Iris pigment epithelial cell (primary cell): Measurements from ENCODE around the gene ZNF775.

Experiments used
- DNase-seq: peaks from one replicate; pipeline ENCODE4 v3.0.0-alpha.2; 2011; ENCODE audit warnings: low read depth

The ZNF775 gene

DNA sequence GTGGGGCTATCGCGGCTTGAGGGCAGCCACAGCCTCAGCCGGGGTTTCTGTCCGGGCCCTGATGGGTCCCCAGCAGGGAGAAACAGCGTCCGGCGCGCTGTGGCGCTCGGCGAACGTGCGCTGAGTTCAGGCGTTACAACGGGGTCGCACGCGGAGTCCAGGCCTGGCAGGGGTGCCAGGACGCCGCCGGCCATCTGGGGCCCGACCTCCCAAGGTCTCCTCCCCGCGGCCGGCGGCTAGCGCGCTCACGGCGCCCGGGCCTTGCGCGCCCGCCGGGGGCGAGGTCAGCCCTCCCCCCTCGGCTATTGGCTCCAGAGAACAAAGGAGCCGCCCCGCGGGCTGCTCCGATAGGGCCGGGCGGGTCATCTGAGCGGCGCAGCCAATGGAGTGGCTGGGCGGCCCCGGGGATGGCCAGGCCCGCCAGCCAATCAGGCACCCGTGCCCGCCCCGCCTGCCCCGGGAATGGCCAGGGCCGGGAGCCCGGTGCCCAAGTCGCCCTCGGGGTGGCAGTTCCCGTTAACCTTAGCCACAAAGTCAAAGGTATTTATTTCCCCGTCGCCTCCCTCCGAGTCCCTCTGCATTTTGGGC is at the start of gene ZNF775:
Gene ZNF775, plus strand, starts transcription at position 478 of the 588 bp plus-strand sequence. CDS start 9,141 bp downstream, outside the sequence.
- peak; percentile 93 for DNase-seq

DNA sequence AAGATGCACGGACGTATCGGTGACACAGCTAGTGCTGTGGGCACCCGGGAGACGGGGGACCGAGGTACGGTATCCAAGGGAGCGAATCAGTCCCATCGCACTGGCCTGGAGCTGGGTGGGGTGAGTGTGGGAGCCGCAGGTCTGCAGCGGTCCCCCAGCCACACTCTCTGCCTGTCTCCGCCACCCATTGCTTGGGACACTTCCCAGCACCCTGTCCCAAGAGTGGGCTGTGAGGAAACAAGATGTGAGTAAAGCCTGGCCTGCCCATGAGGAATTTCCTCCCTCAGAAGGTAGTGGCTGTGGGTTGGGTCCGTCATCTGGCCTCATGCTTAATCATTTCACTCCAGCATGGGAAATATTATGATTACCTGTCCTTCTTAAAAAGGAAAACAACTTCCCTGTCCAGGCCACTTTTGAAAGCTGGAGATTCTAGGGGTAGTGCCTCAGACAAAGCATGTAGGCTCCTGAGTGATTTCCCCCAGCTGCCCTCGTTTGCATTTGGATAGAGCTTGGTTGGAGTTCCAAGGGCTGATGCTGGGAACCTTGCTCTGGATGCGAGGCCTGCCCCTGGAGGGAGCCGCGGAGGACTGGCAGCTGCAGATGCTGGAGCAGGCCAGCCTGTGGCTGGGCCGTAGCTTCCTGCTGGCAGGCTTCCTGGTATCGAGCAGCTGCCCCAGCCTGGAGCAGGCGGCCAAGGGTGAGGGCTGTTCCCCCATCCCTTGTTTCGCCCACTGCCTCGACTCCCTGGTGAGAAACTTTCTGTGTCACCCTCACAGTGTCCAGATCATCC is 49.6 kb upstream of the ZNF775 start:
- no peak for DNase-seq

DNA sequence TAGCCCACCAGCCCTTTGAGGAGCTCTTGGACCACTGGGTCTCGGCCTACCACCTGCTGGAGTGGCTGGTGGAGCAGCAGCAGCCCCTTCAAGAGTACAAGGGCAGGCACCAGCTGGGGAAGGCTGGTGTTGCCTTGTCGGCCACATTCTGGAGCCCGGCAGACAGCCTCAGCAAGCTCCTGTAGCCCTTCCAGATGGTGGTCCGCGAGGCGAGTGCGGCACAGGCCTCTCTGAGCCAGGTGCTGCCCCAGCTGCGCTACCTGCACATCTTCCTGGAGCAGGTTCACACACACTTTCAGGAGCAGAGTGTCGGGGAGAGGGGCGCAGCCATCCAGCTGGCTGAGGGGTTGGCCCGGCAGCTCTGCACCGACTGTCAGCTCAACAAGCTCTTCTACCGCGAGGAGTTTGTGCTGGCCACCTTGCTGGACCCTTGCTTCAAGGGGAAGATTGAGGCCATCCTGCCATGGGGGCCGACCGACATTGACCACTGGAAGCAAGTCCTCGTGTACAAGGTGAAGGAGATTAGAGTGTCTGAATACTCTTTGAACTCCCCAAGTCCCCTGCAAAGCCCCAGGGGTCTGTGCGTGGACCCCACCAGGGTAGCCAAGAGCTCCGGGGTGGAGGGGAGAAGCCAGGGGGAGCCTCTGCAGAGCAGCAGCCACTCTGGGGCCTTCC is 48.8 kb upstream of the ZNF775 start:
- DNase-seq = no peak

DNA sequence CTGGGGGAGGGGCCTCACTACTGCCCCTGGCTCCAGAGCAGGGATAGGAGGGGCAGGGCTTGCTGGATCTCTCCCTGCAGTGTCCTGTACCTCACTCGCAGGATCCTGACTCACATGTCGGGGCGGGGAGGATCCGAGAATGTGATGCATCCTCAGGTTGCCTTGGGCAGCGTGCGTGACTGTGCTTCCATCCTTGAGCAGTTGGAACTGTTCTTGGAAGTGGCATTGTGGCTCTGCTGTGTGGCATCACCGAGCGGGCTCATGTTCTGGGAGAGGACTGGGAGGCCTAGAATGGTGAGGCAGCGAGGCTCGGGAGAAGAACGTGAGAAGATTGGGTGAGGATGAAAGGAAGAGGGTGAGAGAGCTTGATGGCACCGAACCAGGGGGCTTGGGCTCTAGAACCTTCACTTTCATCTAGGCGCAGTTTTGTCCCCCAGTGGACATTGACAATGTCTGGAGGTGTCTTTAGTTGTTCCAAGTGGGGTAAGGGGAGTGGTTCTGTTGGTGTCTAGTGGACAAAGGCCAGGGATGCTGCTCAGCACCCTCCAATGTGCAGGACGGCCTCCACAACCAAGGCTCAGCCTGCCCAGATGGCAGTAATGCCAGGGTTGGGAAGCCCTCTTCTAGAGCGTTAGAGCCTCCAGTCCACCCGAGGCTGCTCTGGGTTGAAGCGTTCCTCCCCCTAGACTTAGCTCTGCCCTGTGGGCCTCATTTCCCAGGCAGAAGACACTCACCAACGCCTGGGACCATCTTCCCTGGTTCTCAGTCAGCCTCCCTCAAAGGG is 46.1 kb upstream of the ZNF775 start:
- no peak for DNase-seq

DNA sequence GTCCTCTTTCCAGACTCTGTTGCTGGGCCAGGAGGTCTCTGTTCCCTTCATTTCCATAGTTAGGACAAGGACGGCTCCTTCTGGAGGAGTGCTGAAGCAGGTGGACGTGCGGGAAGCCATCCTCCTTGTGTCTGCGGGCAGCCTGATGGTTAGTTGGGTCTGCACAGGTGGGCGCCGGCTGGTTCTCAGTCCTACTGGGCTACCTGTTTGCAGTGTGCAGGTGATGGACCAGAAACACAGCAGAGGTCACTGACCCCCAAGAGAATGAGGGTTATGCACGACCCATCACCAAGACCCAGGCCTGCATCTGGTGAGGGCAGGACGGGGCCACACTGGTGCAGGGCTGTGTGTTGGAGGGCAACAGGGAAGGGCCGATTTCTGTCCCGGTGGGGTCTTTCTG is 45.5 kb upstream of the ZNF775 start:
- DNase-seq = no peak

DNA sequence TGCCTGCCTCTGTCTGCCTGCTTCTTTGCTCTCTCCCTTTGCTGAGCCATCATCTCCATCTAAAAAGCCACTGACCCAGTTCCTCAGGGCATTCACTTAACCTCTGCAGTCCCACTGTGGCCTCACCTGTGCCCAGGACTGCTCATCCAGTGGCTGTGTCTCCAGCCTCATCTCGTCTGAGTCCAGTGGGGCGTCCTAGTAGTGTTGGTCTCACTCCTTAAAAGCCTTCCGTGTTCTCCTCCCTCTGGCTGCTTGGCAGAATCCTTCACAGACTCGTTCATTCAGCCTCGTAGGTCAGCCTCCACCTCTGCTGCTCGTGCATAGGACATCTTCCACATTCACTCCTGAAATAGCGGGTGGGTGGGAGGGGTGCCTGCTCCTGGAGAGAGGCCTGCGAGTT is 45.0 kb upstream of the ZNF775 start:
- no peak for DNase-seq

DNA sequence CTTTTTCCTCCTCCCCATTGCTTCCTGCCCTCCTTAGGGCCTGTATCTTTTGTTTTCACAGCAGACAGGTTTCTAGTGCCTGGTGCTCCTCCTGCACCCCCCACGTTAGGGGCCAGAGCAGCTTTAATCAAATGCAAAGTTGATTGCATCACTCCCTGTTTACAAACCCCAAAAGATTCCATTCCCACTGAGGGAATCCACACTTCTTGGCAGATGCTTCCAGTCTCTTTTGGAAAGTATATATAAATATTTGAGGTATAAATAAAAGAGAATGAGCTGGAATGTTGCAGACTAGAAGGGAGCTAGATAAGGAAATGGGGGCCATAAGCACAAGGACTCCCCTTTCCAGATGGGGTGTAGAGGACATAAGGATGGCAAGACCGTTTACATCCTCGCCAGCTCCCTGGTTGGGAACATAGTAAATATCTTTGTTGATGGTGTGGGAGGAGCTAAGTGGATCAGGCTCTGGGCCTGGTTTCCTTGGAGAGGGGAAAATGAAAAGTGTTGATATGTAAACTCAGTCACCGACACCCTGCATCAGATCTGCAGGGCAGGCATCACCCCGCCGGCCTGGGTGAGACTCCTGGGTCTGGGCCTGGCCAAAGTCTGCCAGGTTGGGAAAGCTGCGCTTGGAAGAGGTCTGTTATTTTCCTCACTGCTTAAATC is 43.9 kb upstream of the ZNF775 start:
- DNase-seq = peak; percentile 78

DNA sequence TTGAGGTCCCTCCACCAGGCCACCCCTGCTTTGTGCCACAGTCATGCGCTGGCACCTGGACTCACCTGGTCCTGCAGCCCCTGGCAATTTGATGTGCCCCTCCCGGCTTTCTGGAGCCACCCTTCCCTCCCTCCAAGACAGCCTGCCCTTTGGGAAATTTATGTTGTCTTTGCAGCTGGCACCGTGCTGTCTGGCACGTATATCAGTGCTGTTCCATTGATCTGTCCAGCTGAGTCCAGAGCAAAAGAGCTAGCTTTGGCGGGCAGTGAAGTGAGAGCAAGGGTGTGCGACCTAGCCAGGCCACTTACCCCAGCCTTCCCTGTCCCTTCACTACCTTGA is 43.4 kb upstream of the ZNF775 start:
- DNase-seq = no peak

DNA sequence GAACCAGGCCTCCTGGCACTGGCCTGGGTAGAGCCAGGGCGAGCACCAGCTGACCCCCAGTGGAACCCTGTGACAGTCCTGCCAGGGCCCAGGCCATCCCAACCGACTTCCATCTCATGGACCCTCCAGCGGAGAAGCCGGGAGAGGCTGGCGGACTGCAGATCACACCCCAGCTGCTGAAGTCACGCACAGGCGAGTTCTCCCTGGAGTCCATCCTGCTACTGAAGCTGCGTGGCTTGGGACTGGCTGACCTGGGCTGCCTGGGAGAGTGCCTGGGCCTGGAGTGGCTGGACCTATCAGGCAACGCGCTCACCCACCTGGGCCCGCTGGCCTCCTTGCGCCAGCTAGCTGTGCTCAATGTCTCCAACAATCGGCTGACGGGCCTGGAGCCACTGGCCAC is 42.4 kb upstream of the ZNF775 start:
- no peak for DNase-seq

DNA sequence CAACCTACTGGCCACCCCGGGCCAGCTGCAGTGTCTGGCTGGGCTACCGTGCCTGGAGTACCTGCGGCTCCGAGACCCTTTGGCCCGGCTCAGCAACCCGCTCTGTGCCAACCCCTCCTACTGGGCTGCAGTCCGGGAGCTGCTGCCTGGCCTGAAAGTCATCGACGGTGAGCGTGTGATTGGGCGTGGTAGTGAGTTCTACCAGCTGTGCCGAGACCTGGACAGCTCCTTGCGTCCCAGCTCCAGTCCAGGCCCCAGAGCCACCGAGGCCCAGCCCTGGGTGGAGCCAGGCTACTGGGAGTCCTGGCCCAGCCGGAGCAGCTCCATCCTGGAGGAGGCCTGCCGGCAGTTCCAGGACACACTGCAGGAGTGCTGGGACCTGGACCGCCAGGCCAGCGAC is 42.0 kb upstream of the ZNF775 start:
- DNase-seq = no peak

DNA sequence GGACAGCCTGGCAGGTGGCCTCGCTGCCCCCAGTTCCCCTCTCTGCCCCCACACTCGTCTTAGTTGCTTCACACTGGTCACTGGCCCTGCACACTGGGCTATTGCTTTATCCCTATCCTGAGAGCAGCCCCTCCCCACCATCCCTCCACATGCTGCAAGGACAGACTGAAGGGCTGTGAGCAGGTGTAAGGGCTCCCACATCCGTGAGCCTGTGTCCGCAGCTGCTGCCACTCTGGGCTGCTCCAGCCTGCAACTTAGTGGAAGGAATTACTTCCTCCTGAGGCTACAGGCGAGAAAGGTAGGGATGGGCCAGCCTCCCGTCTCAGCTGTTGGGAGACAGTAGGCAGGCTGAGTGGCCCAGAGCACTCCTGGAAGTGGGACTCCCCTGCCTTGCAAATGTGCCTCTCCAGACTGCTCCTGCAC is 41.5 kb upstream of the ZNF775 start:
- DNase-seq = no peak

DNA sequence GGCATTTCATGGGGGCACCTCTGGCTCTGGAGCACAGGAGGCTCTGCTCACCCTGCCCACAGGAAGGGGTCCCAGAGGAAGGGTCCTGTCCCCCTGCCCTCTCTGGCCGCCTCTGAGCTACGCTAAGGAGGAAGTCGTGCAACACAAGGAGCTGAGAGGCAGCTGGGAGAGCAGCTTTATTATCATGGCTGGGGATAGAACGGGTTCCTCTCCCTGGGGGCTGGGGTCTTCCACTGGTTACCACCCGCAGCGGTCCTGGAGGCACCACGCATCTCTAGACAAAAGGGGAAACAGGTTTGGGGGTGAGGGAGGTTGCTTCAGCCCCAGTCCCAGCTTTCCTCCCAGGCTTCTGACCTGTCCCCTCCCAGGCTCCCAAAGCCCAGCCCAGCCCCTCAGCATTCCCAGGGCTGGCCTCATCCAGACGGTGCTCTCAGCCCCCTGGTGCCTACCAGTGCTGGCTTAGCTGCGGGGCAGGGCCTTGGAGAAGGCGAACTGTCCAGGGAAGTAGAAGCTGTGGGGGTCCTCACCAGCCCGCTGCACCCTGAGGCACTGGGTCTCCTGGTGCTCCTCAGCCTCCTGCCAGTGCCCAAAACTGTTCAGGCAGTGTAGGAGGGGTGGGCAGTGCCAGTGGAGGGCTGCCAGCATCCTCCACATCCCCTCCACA is 40.8 kb upstream of the ZNF775 start:
- no peak for DNase-seq

DNA sequence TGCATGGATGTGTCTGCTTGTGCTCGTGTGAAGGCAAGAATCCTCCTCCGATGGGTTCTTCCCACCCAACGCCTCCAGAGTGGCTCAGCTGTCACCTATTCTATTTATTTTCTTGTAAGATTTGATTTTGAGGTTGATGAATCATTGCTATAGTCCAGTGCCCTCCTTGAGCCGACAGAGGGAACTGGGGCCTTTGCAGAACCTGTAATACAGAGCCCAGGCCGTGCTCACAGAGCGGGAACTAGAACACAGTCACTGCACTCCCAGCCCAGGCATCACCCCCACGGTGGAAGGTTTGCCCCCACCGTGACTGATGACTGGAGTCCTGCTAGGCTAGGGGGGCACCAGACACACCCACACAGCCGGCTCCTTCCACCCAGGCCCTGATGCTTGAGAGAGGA is 39.7 kb upstream of the ZNF775 start:
- DNase-seq = peak; percentile 24

DNA sequence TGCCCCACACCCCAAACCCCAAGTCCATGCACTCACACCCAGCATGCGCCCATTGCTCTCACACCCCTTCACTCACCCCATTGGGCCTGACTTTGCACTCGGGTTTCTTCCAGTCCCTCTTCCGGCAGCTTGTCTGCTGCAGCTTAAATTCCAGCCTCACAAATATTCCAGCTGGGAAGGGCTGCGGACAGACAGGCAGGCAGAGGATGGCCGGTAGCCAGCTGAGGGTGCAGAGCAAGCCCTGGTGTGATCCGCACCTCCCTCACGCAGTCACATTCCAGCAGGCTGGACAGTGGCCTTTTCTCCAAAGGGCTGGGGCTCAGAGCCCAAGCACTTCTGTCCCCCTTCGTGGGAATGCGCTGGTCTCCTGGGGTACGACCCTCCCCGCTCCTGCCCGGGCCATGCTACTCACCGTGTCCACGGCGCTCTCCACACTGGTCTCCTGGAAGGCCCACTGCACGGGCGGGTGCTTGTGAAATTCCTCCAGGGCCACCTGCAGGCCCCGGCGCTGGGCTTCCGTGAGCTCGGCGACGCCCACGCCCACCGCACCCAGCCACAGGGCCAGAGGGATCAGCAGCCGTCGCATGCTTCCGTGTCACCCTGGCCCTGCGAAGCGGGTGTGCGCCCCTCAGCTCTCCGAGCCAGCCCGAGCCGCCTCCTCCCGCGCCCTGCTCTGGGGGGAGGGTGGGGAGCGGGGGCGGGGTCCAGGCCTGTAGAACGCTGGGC is 38.9 kb upstream of the ZNF775 start:
- peak; percentile 27 for DNase-seq

DNA sequence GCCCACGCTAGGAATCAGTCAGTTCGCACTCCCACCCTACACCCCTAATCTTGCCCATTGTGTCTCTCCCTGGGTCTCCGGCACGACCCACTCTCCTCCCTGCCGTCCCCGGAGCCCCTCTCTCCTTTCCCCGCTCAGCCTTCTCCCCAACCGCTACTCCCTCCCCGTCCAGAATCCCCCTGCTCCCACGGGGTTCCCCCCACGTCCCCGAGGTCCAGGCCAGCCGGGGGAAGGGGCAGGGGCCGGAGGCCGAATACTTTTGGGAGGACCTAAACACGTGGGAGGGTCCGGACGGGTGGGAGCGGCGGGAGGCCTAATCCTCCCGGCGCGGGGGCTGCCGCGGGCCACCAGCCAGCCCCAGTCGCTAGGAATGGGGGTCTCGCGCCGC is 38.3 kb upstream of the ZNF775 start:
- no peak for DNase-seq

DNA sequence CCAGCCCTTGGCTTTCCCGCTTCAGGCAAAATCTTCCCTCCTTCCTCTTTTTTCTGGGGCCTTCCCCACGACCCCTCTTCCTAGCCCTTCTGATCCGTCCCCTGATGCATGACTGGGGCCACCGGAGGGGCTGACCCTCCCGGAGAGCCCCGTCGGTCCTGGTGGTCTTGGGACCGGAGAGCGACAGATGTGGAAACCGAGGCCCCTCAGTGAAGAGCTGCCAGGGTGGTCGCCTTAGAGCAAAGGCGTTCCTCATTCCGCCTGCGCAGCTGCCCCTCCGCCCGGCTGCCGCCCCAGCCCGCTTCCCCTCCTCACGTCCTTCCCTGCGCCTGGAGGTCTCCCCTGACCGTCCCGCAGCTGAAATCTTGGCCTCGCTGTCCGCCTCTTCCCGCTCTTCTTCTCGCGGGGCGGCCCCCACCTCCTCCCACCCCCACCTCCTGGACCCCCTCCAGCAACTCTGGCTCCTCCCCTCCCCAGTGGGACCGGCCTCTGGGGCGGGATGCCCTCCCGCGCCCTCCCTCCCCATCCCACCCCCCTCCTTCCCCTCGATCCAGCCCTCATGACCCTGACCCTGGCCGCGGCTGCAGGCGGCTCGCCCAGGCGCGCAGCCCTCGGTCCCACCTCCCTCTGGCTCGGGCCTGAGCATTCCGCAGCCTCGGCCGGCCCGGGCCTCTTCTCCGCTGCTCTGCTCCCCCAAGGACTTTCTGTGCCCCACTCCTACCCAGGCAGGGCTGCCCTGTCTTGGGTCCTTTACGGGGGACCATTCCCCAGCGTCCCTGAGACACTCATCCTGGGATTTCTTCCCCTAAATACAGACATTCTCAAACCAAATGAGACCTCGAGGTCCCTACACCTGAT is 37.6 kb upstream of the ZNF775 start, which contains the start of gene RARRES2:
Gene RARRES2, minus strand, starts transcription at position 367 of the 858 bp plus-strand sequence. CDS start 1,020 bp downstream, outside the sequence.
- no peak for DNase-seq

DNA sequence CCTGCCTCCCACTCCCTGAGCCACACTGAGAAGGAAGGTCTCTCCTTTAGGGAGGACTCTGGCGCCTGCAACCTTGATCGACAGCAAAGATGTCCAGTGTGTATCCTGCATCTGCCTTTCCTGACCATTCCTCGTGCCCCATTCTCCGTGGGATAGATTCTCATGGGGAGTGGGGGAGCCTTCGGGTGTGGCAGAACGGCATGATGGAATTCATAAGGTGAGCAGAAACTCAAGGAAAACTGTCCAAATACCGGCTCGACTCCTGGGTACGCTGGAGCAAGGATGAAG is 37.1 kb upstream of the ZNF775 start:
- no peak for DNase-seq

DNA sequence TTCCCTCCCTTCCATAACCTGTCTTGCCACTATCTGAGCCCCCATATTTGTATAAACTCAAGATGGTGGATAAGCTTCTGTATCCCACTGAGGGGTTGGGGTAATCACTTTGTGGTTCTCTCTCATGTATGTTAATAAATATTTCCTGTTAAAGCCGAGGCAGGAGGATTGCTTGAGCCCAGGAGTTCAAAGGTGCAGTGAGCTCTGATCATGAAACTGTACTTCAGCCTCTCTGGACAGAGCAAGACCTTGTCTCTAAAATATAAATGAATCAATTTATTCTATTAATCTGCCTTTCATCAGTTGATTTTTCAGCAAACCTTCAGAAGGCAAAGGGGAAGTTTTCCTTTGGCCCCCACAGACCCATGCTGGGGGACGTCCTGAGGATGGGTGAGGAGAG is 35.9 kb upstream of the ZNF775 start:
- DNase-seq = no peak

DNA sequence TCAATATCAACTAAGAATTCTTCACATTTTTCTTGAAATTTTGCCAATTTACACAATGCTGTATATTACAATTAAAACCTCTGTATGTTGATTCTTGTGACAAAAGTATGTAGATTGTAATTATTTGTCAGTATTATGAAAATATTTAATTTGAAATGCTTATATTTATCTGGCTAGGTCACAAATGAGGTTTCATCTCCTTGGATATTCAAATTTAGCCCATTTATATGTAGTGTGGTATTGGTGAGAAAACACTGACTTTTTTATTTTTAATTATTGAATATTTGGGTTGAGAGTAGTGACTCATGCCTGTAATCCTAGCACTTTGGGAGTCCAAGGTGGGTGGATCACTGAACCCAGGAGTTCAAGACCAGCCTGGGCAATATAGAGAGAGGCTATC is 34.8 kb upstream of the ZNF775 start:
- no peak for DNase-seq

DNA sequence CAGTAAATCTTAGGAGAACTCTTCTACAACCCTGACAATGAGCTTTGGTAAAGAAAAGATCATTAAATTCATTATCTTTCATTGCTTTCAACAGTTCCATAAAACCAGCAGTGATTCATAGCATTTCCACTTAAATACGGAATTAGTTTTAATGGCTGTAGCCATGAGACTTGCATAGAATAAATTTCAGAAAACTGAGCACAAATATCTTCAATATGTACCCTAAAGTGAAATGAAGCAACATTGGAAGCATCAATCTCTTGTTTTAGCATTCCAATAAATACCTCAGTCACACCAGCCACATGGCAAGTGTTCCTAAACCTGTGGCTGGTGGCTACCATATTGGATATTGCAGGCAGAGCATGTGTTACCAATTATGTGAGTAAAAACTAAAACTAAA is 34.1 kb upstream of the ZNF775 start:
- DNase-seq = no peak
